HEK293T (cell line): ENCODE results near the gene PLEKHG4B.

Experiments
- FOXA1 ChIP-seq: fragments of 450-650 bp; IDR thresholded peaks from 2 replicates; pipeline ENCODE4 v1.6.1; 2016; ENCODE audit warnings: mild to moderate bottlenecking
- FOXM1 ChIP-seq: fragments of 450-650 bp; IDR thresholded peaks from 2 replicates; pipeline ENCODE4 v1.6.1; 2017; ENCODE audit warnings: mild to moderate bottlenecking, borderline replicate concordance
- NFRKB ChIP-seq: fragments of 450-650 bp; IDR thresholded peaks from 2 replicates; pipeline ENCODE4 v1.6.1; 2016; ENCODE audit warnings: mild to moderate bottlenecking, moderate library complexity

GRCh38 chr5:196350-196749 lies 104.4 kb downstream of the PLEKHG4B start:
- TF ChIP-seq FOXM1 (no peak), FOXA1 (no peak), NFRKB (no peak)
